ENCODE results near the gene AKAP13. TPM values are rescaled to one million over a fixed set of nuclear protein-coding genes. Genes with fewer than 3 reads are reported as not detected.

Gene AKAP13
- total and polyA plus RNA-seq, 2 of the 13 experiments (the other 11 are each of a cell fraction or from before 2014, with no cell fraction given) = 6.7 to 27.1 TPM

DNA sequence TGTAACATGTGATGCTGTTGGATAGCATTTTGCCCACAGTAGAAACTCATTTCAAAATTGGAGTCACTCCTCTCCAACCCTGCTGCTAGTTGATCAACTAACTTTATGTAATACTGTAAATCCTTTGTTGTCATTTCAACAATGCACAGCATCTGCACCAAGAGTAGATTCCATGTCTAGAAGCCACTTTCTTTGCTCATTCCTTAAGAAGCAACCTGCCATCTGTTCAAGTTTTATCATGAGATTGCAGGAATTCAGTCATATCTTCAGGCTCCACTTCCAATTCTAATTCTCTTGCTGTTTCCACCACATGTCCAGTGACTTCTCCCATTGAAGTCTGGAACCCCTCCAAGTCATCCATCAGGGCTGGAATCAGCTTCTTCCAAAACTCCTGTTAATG, 42.9 kb downstream of the AKAP13 start:
- Histone ChIP-seq H3K27ac (ENCODE audit: extremely low read length, insufficient read depth, low read length) (no peak overlapping the region), H4K20me1 (ENCODE audit: insufficient read depth, low read length) (peaks cover 3% of the 10 kb centered on the region; the same call in 1 of the 2 replicates), H3K79me2 (ENCODE audit: insufficient read depth, low read length) (peaks cover 46% of the 10 kb centered on the region), H3K27me3 (ENCODE audit: control insufficient read depth in 1 of 2, insufficient read depth in 2 of 2, low read length in 2 of 2) (no peaks in the 10 kb centered on the region), H3K4me2 (ENCODE audit: low read depth, low read length) (no peak overlapping the region), H3K9me3 (ENCODE audit: low read length) (no peaks in the 10 kb centered on the region), H3K4me1 (ENCODE audit: insufficient read depth, low read length) (peaks cover 15% of the 10 kb centered on the region), H3K9ac (ENCODE audit: insufficient read depth, low read depth, low read length) (no peak overlapping the region), H3K36me3 (replicated peaks in 1 of 2; ENCODE audit: control insufficient read depth in 1 of 2, insufficient read depth in 2 of 2, low read length in 2 of 2) (no peaks in the 10 kb centered on the region), H2AFZ (ENCODE audit: low read length) (no peak overlapping the region), H3K4me3 (replicated peaks in 1 of 3; ENCODE audit: insufficient read depth in 1 of 3, low read depth in 2 of 3, low read length in 3 of 3) (no peak overlapping the region)
- CTCF ChIA-PET (ENCODE audit: low intra/inter-chr PET ratio, low total read pairs) = no interaction called here
- TF ChIP-seq ZNF7 (CRISPR knock-in tag; IDR thresholded peaks at IDR 0.05) (no peak), ZNF10 (CRISPR knock-in tag; IDR thresholded peaks at IDR 0.05; ENCODE audit: borderline replicate concordance, low read depth) (no peak), ZNF672 (CRISPR knock-in tag; IDR thresholded peaks at IDR 0.05) (no peak), HCFC1 (IDR thresholded peaks at IDR 0.05; ENCODE audit: low read depth, low read length) (no peak), ZNF788 (CRISPR knock-in tag; IDR thresholded peaks at IDR 0.05; ENCODE audit: borderline replicate concordance) (no peak), ZFY (CRISPR knock-in tag; IDR thresholded peaks at IDR 0.05) (no peak), PHF20 (CRISPR knock-in tag; IDR thresholded peaks at IDR 0.05) (no peak), XBP1 (CRISPR knock-in tag; IDR thresholded peaks at IDR 0.05) (no peak), PHF21A (CRISPR knock-in tag; IDR thresholded peaks at IDR 0.05) (no peak)
- TF ChIP-seq, protein P1, sequence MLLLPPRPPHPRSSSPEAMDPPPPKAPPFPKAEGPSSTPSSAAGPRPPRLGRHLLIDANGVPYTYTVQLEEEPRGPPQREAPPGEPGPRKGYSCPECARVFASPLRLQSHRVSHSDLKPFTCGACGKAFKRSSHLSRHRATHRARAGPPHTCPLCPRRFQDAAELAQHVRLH (CRISPR knock-in tag; IDR thresholded peaks at IDR 0.05; ENCODE audit: borderline replicate concordance, low read depth) = no peak
- DNase-seq (ENCODE audit: low spot score) (no peak), ATAC-seq (no peak), FAIRE-seq (no peak)
- intact Hi-C loops (cut with micrococcal nuclease; ENCODE audit: unreplicated experiment) = no loop called here
- no TSS peak for BruUV-seq (replicated peaks)
- in situ Hi-C loops (cut with HindIII; ENCODE audit: extremely low pct_ligation_motif_present, low pct_unique_long_range_greater_than_20kb) = no loop called here
- POLR2A ChIA-PET = no interaction called here

DNA sequence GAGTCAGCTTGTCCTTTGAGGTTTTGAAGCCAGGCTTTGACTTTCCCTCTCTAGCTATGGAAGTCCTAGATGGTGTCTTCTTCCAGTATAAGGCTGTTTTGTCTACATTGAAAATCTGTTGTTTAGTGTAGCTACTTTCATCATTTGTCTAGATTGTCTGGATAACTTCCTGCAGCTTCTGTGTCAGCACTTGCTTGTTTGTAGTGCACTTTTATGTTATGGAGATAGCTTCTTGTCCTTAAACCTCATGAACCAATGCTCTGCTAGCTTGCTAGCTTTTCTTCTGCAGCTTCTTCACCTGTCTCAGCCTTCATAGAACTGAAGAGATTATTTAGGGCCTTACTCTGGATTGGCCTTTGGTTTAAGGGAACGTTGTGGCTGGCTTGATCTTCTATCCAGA, 43.8 kb downstream of the AKAP13 start:
- Histone ChIP-seq H3K4me2 (ENCODE audit: low read depth, low read length) (no peak overlapping the region), H3K4me3 (replicated peaks in 1 of 3; ENCODE audit: insufficient read depth in 1 of 3, low read depth in 2 of 3, low read length in 3 of 3) (no peak overlapping the region), H2AFZ (ENCODE audit: low read length) (no peak overlapping the region), H3K27ac (ENCODE audit: extremely low read length, insufficient read depth, low read length) (no peak overlapping the region), H3K9me3 (ENCODE audit: low read length) (no peaks in the 10 kb centered on the region), H4K20me1 (ENCODE audit: insufficient read depth, low read length) (peaks cover 3% of the 10 kb centered on the region; the same call in 1 of the 2 replicates), H3K79me2 (ENCODE audit: insufficient read depth, low read length) (peaks cover 37% of the 10 kb centered on the region), H3K36me3 (replicated peaks in 1 of 2; ENCODE audit: control insufficient read depth in 1 of 2, insufficient read depth in 2 of 2, low read length in 2 of 2) (no peaks in the 10 kb centered on the region), H3K9ac (ENCODE audit: insufficient read depth, low read depth, low read length) (no peak overlapping the region), H3K27me3 (ENCODE audit: control insufficient read depth in 1 of 2, insufficient read depth in 2 of 2, low read length in 2 of 2) (no peaks in the 10 kb centered on the region), H3K4me1 (ENCODE audit: insufficient read depth, low read length) (peaks cover 15% of the 10 kb centered on the region)
- TF ChIP-seq ETV5 (CRISPR knock-in tag; IDR thresholded peaks at IDR 0.05; ENCODE audit: borderline replicate concordance) = no peak
- no peak for TF ChIP-seq HNF4A (CRISPR knock-in tag; IDR thresholded peaks at IDR 0.05)
- no peak for TF ChIP-seq HES4 (CRISPR knock-in tag; IDR thresholded peaks at IDR 0.05; ENCODE audit: borderline replicate concordance)
- no peak for TF ChIP-seq TAF1 (CRISPR knock-in tag; IDR thresholded peaks at IDR 0.05)
- TF ChIP-seq, protein P2, sequence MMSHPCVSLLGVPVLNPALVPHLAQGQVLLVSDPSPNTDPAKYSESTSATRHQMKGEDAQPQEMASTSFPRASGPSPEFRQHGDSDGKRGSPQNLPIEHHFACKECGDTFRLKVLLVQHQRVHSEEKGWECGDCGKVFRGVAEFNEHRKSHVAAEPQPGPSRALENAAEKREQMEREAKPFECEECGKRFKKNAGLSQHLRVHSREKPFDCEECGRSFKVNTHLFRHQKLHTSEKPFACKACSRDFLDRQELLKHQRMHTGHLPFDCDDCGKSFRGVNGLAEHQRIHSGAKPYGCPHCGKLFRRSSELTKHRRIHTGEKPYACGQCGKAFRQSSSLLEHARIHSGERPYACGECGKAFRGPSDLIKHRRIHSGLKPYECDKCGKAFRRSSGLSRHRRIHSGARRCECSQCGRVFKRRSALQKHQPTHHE (CRISPR knock-in tag; IDR thresholded peaks at IDR 0.05; ENCODE audit: borderline replicate concordance) = no peak
- TF ChIP-seq IKZF4 (CRISPR knock-in tag; IDR thresholded peaks at IDR 0.05; ENCODE audit: borderline replicate concordance, low read depth, not compliant biosample characterization) = no peak
- TF ChIP-seq TGIF2 (CRISPR knock-in tag; IDR thresholded peaks at IDR 0.05) = no peak
- 95% methylated on average over 1 of the region's 1 CpG for WGBS (ENCODE audit: low lambda C conversion rate)
- intact Hi-C loops (cut with micrococcal nuclease; ENCODE audit: unreplicated experiment) (no loop called here), in situ Hi-C loops (cut with HindIII; ENCODE audit: extremely low pct_ligation_motif_present, low pct_unique_long_range_greater_than_20kb) (no loop called here)
- ATAC-seq = no peak
- no peak for FAIRE-seq
- CTCF ChIA-PET (ENCODE audit: low intra/inter-chr PET ratio, low total read pairs) = no interaction called here
- POLR2A ChIA-PET = no interaction called here
- BruUV-seq (replicated peaks) = no TSS peak
- no peak for DNase-seq (ENCODE audit: low spot score)
